Endothelial cell of umbilical vein (primary cell): Measurements from ENCODE around the gene HMGN1.

Experiments used
- EZH2 ChIP-seq: IDR thresholded peaks from 2 replicates; pipeline ENCODE4 v1.6.1; 2012; ENCODE audit warnings: borderline replicate concordance, low read depth, mild to moderate bottlenecking, moderate library complexity, low read length, inconsistent platforms; ENCODE audit not compliant: severe bottlenecking
- FOS ChIP-seq: IDR thresholded peaks from 2 replicates; pipeline ENCODE4 v1.6.1; 2011; ENCODE audit warnings: mild to moderate bottlenecking, low read length, moderate library complexity, borderline replicate concordance; ENCODE audit not compliant: insufficient read depth
- GATA2 ChIP-seq: IDR thresholded peaks from 2 replicates; pipeline ENCODE4 v1.7.0; 2011; ENCODE audit warnings: low read depth, mild to moderate bottlenecking, moderate library complexity, mixed read lengths, low read length; ENCODE audit not compliant: insufficient read length, insufficient read depth
- JUN ChIP-seq: IDR thresholded peaks from 2 replicates; pipeline ENCODE4 v1.6.1; 2011; ENCODE audit warnings: borderline replicate concordance, low read depth; ENCODE audit not compliant: insufficient read length, insufficient read depth
- MYC ChIP-seq: IDR thresholded peaks from one replicate; pipeline ENCODE4 v1.6.1; 2011; ENCODE audit warnings: mild to moderate bottlenecking, low read depth, low read length
- POLR2A ChIP-seq: IDR thresholded peaks from 2 replicates; pipeline ENCODE4 v1.6.1; 2012; ENCODE audit warnings: low read depth, mild to moderate bottlenecking, control low read depth, low read length
- POLR2AphosphoS5 ChIP-seq: IDR thresholded peaks from 2 replicates; pipeline ENCODE4 v1.6.1; 2012; ENCODE audit warnings: low read depth, mild to moderate bottlenecking, control low read depth, low read length, moderate library complexity; ENCODE audit not compliant: insufficient read depth
- TF ChIP-seq, protein P1 (sequence below), 2 donors: IDR thresholded peaks; 1 replicate in 1 of 2; 2 replicates in 1 of 2; pipeline ENCODE4 v1.5.1; 2011; ENCODE audit warnings: low read length in 2 of 2, mild to moderate bottlenecking in 2 of 2, moderate library complexity in 2 of 2, control low read depth in 1 of 2, inconsistent platforms in 1 of 2, low read depth in 1 of 2; ENCODE audit not compliant: insufficient read depth in 1 of 2; ENCODE audit errors: extremely low read depth in 1 of 2
- TF ChIP-seq, protein P2 (sequence below): IDR thresholded peaks from 2 replicates; pipeline ENCODE4 v1.6.1; 2011; ENCODE audit not compliant: insufficient read depth, insufficient read length

DNA sequence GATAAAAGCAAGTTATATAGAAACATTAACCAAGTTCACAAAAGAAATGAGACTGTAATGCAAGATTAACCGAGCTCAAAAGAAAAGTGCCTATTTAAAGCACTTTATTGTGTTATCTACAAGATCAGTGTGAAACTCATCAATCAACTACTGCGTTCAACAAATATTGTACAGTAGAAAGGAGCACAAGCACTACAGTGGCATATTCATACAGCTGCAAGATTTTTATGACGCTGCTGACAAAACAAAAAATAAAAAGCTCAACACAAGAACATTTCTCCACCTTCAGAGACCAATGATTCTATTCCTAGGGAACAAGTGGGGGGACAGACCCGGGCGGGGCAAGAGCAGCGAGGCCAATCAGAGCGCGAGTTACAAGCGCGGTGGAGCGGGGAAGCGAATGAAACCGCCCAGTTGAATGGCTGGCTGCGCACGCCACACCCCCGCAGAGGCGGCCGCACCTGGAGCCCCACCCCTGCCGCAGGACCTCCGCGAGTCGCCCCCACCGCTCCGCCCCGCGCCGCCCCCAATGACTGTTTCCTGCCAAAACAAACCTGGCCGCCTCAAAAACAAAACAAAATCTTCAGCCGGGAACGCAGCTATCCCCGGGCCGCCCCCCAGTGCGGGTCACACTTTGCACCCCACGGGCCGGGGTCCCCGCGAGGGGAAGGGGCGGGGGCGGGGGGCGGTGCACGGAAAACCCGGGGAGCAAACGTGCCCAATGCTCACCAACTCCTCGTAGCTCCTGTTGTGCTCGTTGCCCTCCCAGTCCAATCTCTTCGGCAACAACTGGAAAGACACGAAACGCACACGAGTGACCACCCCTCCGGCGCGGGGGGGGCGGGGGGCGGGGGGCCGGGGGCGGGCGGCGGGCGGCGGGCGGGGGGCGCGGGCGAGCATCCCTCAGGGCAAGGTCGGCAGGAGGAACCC, 36.5 kb downstream of the HMGN1 start:
- TF ChIP-seq, protein P1, sequence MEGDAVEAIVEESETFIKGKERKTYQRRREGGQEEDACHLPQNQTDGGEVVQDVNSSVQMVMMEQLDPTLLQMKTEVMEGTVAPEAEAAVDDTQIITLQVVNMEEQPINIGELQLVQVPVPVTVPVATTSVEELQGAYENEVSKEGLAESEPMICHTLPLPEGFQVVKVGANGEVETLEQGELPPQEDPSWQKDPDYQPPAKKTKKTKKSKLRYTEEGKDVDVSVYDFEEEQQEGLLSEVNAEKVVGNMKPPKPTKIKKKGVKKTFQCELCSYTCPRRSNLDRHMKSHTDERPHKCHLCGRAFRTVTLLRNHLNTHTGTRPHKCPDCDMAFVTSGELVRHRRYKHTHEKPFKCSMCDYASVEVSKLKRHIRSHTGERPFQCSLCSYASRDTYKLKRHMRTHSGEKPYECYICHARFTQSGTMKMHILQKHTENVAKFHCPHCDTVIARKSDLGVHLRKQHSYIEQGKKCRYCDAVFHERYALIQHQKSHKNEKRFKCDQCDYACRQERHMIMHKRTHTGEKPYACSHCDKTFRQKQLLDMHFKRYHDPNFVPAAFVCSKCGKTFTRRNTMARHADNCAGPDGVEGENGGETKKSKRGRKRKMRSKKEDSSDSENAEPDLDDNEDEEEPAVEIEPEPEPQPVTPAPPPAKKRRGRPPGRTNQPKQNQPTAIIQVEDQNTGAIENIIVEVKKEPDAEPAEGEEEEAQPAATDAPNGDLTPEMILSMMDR (IDR thresholded peaks at IDR 0.05; ENCODE audit: extremely low read depth in 1 of 2, insufficient read depth in 1 of 2, low read depth in 1 of 2, low read length in 2 of 2), result no peak
- no peak for TF ChIP-seq POLR2A
- no peak for TF ChIP-seq POLR2AphosphoS5
- no peak for TF ChIP-seq EZH2
- TF ChIP-seq, protein P2, sequence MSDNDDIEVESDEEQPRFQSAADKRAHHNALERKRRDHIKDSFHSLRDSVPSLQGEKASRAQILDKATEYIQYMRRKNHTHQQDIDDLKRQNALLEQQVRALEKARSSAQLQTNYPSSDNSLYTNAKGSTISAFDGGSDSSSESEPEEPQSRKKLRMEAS, result no peak
- TF ChIP-seq MYC, result no peak
- TF ChIP-seq FOS, result no peak
- TF ChIP-seq JUN, result no peak
- peak; percentile 49 for TF ChIP-seq GATA2
